Naive thymus-derived CD8-positive, alpha-beta T cell (primary cell): Measurements from ENCODE around the gene DNM2. TPM values are rescaled to one million over a fixed set of nuclear protein-coding genes. Genes with fewer than 3 reads are reported as not detected.

Source experiments
- ATAC-seq, 2 donors: fragments of 150-1000 bp; cut with Tn5 transposase in 1 of 2; sonication (Bioruptor Pico), chemical (Tn5 transposase) in 1 of 2; 1 replicate in 1 of 2; 2 replicates in 1 of 2; pipeline ENCODE4 v1.10.0; 2021; ENCODE audit warnings: mild to moderate bottlenecking in 2 of 2, moderate library complexity in 2 of 2
- POLR2A ChIA-PET: fragments of 350-600 bp; sonication (Branson Sonifier 250); formaldehyde crosslinking; loops from one replicate; lab custom pipeline; 2021; ENCODE audit warnings: antibody characterized with exemption; lab: Charles Lee
- DNase-seq, 10 donors: peaks; one replicate each; pipeline versions ENCODE4 v3.0.0 to v3.0.0-alpha.2; 2020 to 2022
- H3K27ac Mint-ChIP-seq, 10 donors: one replicate each; pipeline ENCODE4 v1.8.0; 2020 to 2022; ENCODE audit warnings: mild to moderate bottlenecking in 10 of 10, mixed read lengths in 10 of 10, moderate library complexity in 4 of 10, inconsistent platforms in 1 of 10
- H3K27me3 Mint-ChIP-seq, 5 donors: one replicate each; pipeline ENCODE4 v1.8.0; 2021 to 2022; ENCODE audit warnings: mixed read lengths in 5 of 5
- H3K36me3 Mint-ChIP-seq, 3 donors: one replicate each; pipeline ENCODE4 v1.8.0; 2020 to 2022; ENCODE audit warnings: mixed read lengths in 3 of 3, mild to moderate bottlenecking in 2 of 3, inconsistent platforms in 1 of 3
- H3K4me1 Mint-ChIP-seq, 4 donors: one replicate each; pipeline ENCODE4 v1.8.0; 2021 to 2022; ENCODE audit warnings: mixed read lengths in 4 of 4
- H3K4me3 Mint-ChIP-seq, 10 donors: one replicate each; pipeline ENCODE4 v1.8.0; 2020 to 2022; ENCODE audit warnings: mild to moderate bottlenecking in 10 of 10, mixed read lengths in 10 of 10, moderate library complexity in 6 of 10, inconsistent platforms in 1 of 10
- H3K9me3 Mint-ChIP-seq, 9 donors: one replicate each; pipeline ENCODE4 v1.8.0; 2020 to 2022; ENCODE audit warnings: mixed read lengths in 9 of 9, mild to moderate bottlenecking in 3 of 9, inconsistent platforms in 1 of 9, moderate library complexity in 1 of 9
- polyA plus RNA-seq, 3 donors: library from polyadenylated mRNA; unstranded; fragments of 300-500 nt; fragmentation: Illumina TruSeq; gene quantifications; one replicate each; pipeline ENCODE4 v1.2.3, GENCODE V29; 2021
- total RNA-seq, 8 experiments: library from RNA in 2 of 8; stranded (reverse) in 2 of 8; gene quantifications; one replicate each; pipeline ENCODE4 v1.2.3 and lab custom pipeline; 2021 to 2026

DNM2 gene
- total and polyA plus RNA-seq, 5 experiments from 2014 or later, result 45.0 to 270 (median 91.4) TPM

DNA sequence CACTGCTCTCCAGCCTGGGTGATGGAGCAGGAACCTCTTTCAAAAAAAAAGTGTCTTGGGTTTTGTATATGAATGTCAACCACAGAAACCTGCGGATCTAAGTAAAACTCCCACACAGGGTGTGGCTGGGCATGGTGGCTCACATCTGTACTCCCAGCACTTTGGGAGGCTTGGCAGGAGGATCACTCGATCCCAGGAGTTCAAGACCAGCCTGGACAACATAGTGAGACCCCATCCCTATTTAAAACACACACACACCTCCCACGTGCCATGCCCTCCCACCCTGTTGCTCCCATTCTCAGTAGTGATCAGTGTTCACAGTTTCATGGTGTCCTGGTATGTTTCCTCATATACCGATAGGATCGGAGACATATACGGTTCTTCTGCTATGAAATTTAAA, 109.0 kb downstream of the DNM2 start:
- H3K36me3 Mint-ChIP-seq, result peaks cover 0 to 58% (median 0%) of the 10 kb centered on the region in 3 donors
- POLR2A ChIA-PET, result interaction anchor here (1.3 kb wide), 1 partner anchor 9 kb away, joined by 5 read pairs; the partner anchor contains the start of gene TMED1
- DNase-seq, result no peak
- H3K27me3 Mint-ChIP-seq, result no peaks in the 10 kb centered on the region
- ATAC-seq, result no peak
- no peak overlapping the region for H3K4me3 Mint-ChIP-seq
- no peaks in the 10 kb centered on the region for H3K4me1 Mint-ChIP-seq
- H3K9me3 Mint-ChIP-seq, result no peaks in the 10 kb centered on the region
- peak overlapping the region in 1 of 10 donors; percentile 24 for H3K27ac Mint-ChIP-seq

DNA sequence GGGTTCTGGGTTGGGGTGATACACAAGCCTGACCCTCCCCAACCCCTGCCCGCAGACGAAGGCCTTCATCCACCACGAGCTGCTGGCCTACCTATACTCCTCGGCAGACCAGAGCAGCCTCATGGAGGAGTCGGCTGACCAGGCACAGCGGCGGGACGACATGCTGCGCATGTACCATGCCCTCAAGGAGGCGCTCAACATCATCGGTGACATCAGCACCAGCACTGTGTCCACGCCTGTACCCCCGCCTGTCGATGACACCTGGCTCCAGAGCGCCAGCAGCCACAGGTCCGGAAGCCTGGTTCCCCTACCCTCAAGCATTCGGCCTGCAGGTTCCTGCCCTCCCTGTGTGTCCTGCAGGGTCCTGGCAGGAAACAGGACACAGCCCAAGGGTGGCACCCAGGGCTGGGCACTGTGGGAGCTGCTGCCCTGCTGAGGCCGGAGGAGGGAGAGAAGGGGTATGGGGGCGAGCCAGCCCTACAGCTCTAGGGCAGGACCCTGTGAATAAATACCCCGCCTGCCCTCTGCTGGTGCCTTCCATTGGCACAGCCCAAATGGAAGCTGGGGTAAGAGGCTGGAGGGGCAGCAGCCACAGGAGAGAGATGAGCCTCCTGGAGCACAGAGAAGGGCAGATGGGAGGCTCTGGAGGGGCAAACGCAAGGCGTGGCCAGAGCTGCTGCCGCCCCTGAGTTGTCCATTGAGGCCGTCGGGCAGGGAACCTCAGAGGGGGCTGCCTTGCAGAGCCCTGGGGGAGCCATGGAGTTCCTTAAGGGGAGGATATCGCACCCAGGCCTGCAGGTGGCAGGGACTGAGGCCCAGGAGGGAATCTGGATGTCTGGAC, 111.3 kb downstream of the DNM2 start:
- H3K4me1 Mint-ChIP-seq, result no peaks in the 10 kb centered on the region
- ATAC-seq (peak in 1 of 2 donors; percentile 41), DNase-seq (no peak)
- no peaks in the 10 kb centered on the region for H3K27me3 Mint-ChIP-seq
- peak overlapping the region in 3 of 10 donors; percentile 40 to 76 (median 47) for H3K27ac Mint-ChIP-seq
- peak overlapping the region in 1 of 10 donors; percentile 47 for H3K4me3 Mint-ChIP-seq
- POLR2A ChIA-PET, result interaction anchor here (0.5 to 1.1 kb wide), 2 partner anchors 62 to 112 kb away, joined by 4 read pairs; no protein-coding TSS in a partner anchor
- H3K9me3 Mint-ChIP-seq, result no peaks in the 10 kb centered on the region
- H3K36me3 Mint-ChIP-seq, result peaks cover 0 to 52% (median 0%) of the 10 kb centered on the region in 3 donors

DNA sequence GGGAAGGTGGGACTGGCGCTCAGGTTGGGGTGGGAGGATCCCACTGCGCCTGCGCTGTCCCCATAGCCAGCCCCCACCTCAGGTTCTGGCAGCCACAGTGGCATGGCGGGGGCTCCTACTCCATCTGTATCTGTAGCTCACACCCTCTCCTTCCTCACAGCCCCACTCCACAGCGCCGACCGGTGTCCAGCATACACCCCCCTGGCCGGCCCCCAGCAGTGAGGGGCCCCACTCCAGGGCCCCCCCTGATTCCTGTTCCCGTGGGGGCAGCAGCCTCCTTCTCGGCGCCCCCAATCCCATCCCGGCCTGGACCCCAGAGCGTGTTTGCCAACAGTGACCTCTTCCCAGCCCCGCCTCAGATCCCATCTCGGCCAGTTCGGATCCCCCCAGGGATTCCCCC, 112.1 kb downstream of the DNM2 start:
- no peak for DNase-seq
- Mint-ChIP-seq H3K4me1 (no peaks in the 10 kb centered on the region), H3K4me3 (peak overlapping the region in 1 of 10 donors; percentile 30), H3K27me3 (no peaks in the 10 kb centered on the region), H3K36me3 (peaks cover 0 to 44% (median 0%) of the 10 kb centered on the region in 3 donors), H3K27ac (peak overlapping the region in 4 of 10 donors; percentile 5 to 76 (median 35)), H3K9me3 (no peaks in the 10 kb centered on the region)
- no peak for ATAC-seq
- POLR2A ChIA-PET, result interaction anchor here (1.1 kb wide), 1 partner anchor 113 kb away, joined by 4 read pairs; no protein-coding TSS in a partner anchor

DNA sequence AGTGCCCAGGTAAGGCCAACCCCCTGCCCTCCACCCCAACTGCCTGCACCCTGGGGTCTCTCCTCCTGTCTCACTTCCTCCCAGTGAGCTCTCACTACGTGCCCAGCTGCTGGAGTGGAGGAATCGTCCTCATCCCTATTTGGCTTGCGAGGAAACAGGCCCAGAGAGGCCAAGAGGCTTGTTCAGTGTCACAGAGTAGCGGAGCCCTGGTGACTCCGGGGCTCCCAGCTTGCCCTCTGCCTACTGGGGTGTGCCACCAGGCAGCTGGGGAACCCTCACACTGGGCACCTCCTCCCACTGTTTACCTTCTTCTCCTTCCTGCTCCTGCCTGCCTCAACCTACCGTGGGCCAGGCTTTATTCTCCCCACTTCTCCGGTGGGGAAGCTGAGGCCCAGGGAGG, 112.5 kb downstream of the DNM2 start:
- H3K9me3 Mint-ChIP-seq, result no peaks in the 10 kb centered on the region
- peak overlapping the region in 5 of 10 donors; percentile 5 to 89 (median 44) for H3K27ac Mint-ChIP-seq
- POLR2A ChIA-PET, result no interaction called here
- H3K36me3 Mint-ChIP-seq, result peaks cover 0 to 40% (median 0%) of the 10 kb centered on the region in 3 donors
- ATAC-seq (no peak), DNase-seq (no peak)
- no peaks in the 10 kb centered on the region for H3K27me3 Mint-ChIP-seq
- no peak overlapping the region for H3K4me3 Mint-ChIP-seq
- peaks cover under 1 to 3% (median 1%) of the 10 kb centered on the region in 4 donors for H3K4me1 Mint-ChIP-seq

DNA sequence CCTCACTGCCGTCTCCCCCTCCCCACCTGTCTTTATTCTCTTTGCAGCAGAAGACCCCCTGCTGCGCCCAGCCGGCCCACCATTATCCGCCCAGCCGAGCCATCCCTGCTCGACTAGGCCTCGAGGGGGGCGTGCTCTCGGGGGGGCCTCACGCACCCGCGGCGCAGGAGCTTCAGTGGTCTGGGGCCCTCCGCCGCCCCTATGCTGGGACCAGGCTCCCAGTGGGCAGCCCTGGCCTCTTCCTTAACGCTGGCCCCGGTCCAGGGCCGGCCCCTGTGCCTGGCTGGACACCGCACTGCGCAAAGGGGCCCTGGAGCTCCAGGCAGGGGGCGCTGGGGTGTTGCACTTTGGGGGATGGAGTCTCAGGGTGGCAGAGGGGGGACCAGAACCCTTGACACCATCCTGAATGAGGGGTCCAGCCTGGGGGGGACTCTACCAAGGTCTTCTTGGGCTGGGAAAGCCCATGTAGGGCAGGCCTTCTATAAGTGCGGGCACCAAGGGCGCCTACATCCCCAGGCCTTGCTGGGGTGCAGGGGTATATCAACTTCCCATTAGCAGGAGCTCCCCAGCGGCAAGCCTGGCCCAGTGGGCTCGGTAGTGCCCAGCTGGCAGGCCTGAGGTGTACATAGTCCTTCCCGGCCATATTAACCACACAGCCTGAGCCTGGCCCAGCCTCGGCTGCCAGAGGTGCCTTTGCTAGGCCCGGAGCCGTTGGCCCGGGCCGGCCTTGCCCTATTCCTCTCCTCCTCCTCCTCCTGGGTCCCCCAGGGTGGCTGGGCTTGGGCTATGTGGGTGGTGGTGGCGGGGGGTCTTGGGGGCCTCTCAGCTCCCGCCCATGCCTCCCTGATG, 113.3 kb downstream of the DNM2 start:
- H3K27ac Mint-ChIP-seq, result peak overlapping the region in 1 of 10 donors; percentile 70
- no peak overlapping the region for H3K4me3 Mint-ChIP-seq
- H3K9me3 Mint-ChIP-seq, result peaks cover 0 to under 1% (median 0%) of the 10 kb centered on the region in 9 donors
- DNase-seq (no peak), ATAC-seq (no peak)
- POLR2A ChIA-PET, result interaction anchor here (0.6 kb wide), 1 partner anchor 320 kb away, joined by 3 read pairs; no protein-coding TSS in a partner anchor
- H3K36me3 Mint-ChIP-seq, result peaks cover 0 to 36% (median 1%) of the 10 kb centered on the region in 3 donors
- H3K27me3 Mint-ChIP-seq, result no peaks in the 10 kb centered on the region
- H3K4me1 Mint-ChIP-seq, result peaks cover 4 to 9% (median 6%) of the 10 kb centered on the region in 4 donors

DNA sequence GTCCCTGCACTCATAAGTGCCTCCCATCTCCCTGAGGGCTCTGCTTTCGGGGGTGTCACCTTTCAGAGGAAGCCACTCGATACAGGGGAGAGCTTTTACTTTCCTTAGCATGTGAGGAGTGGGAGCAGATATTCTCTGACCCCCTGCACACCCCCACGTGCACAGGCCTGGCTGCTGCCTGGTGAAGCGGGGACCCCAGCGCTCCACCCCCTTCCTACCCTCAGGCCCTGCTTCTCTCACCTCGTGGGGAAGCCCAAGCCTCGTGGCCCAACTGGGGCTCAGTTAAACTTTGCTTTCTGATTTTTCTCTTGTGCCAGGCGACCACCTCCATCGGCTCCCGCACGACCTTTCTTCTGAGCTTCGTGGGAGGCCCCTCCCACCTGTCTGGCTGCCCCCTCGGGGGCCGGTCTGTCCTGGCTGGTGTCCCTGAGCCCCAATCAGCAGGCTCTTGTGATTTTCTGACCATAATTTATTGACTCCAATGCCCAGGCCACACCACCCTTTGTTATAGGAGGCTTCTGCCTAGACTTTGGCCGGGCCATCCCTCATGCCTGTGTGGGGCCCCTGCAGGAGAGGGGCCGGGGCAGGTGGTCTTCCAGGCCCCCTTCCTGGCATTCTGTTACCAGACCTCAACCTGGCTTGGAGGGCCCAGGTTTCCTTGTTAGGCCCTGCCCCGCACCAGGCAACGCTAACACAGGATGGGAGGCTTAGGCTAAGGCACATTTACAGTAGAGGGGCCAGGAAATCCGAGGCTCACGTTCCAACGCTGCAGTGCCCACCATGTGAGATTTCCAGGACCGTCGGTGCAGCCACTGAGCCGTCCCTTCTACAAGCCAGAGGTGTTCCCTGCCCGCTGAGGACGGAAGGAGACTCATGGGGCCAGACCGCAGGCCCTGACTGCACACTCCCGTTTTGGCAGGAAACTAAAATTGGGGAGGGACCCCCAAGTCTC, 114.4 kb downstream of the DNM2 start:
- Mint-ChIP-seq H3K9me3 (peaks cover 0 to 8% (median 4%) of the 10 kb centered on the region in 9 donors), H3K36me3 (peaks cover 0 to 26% (median 6%) of the 10 kb centered on the region in 3 donors), H3K4me1 (peaks cover 8 to 16% (median 15%) of the 10 kb centered on the region in 4 donors), H3K27ac (peak overlapping the region in 1 of 10 donors; percentile 70), H3K27me3 (no peaks in the 10 kb centered on the region), H3K4me3 (no peak overlapping the region)
- DNase-seq, result no peak
- no peak for ATAC-seq
- POLR2A ChIA-PET, result no interaction called here

DNA sequence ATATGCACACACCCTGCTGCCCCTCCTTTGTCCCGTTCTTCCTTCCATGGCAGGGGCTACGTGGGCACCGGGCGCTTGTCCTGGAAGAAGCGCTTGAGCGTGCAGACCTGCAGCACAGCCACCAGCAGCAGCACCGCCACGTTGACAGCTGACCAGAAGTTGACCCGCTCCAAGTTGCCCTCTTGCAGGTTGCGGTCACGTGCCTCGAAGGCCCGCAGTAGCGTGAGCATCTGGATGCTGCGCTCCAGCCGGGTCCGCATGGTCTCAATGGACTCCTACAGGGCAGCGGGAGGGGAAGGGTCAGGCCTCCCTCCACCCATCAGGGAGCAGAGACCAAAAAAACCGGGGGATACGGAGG, 115.0 kb downstream of the DNM2 start:
- no peak for ATAC-seq
- DNase-seq, result no peak
- H3K27ac Mint-ChIP-seq, result peak overlapping the region in 2 of 10 donors; percentile 27 to 37
- peaks cover 0 to 8% (median 4%) of the 10 kb centered on the region in 9 donors for H3K9me3 Mint-ChIP-seq
- H3K4me1 Mint-ChIP-seq, result peaks cover 8 to 16% (median 15%) of the 10 kb centered on the region in 4 donors
- H3K36me3 Mint-ChIP-seq, result peaks cover 0 to 22% (median 6%) of the 10 kb centered on the region in 3 donors
- no peaks in the 10 kb centered on the region for H3K27me3 Mint-ChIP-seq
- POLR2A ChIA-PET, result no interaction called here
- peak overlapping the region in 2 of 10 donors; percentile 14 to 29 for H3K4me3 Mint-ChIP-seq

DNA sequence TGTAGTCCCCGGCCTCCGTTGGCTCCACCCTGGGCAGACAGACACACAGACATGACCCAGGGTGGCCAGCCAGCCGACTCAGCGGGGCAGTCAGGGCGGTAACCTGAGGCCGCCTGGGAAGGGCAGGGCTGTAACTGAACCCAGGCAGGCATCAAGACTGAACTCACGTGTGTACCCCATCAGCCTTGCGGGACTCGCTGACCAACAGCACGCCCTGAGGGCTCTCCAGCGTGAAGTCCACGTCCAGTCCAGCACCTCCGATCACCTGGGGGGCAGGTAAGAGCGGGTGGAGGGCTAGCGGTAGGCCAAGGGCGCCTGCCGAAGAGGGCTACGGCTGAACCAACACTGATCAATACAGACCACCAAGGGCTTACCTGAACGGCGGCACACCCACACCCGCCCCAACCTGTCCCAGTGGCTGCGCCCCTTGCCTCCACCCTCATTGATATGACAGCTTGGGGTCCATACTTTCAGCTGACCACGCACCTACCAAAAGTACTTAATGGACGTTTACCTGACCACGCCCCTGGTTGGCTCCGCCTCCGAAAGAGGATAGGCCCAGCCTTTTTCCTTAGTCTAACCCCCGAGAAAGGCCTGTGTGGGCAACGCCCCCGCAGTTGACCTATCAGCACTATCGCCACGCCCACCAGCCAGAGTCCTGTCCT, 117.3 kb downstream of the DNM2 start:
- Mint-ChIP-seq H3K9me3 (peaks cover 0 to 11% (median 5%) of the 10 kb centered on the region in 9 donors), H3K27me3 (no peaks in the 10 kb centered on the region), H3K27ac (peak overlapping the region; percentile 98 to 100 (median 100)), H3K4me1 (peaks cover 8 to 16% (median 15%) of the 10 kb centered on the region in 4 donors), H3K36me3 (peaks cover 0 to 13% (median 6%) of the 10 kb centered on the region in 3 donors), H3K4me3 (peak overlapping the region; percentile 95 to 100 (median 97))
- ATAC-seq, result peak in 1 of 2 donors; percentile 0
- POLR2A ChIA-PET, result interaction anchor here (0.5 to 2.3 kb wide), 20 partner anchors 9 to 432 kb away, joined by 3 to 20 read pairs (median 5); partner anchors contain the start of genes C19orf38, CARM1, CDC37 and CDKN2D
- peak in 1 of 10 donors; percentile 25 for DNase-seq

DNA sequence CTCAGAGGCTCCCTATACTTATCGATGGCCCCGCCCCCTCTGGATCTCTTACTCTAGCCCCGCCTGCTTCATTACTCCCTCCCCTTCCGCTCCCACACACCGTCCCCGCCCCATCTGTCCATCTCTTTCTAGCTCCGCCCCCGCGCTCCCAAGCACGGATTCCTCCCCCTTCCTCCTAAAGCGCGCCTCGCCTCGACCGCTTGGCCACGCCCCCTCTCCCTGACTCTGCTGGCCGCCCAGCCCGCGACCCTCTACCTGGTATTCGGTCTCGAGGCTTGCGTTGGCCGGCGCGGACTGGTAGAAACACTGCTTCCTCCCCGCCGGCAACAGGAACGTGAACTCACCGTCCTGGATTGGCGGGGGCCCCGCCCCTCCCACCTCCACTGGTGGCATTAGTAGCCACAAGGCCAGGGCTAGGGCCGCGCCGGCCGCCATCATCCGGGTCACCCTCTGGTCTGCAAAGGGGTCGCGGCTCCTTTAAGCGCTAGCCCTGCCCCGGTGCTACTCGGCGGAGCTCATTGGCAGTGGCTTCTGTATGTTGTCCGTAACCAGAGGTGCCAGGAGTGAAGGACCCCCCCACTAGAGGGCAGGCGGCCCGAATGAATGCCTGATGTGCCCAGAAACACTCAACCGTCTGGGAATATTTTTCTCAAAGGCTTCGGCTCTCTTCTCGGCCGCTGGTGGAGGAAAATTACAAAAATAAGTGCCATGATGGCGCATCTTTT, 118.0 kb downstream of the DNM2 start, which contains the start of gene TMED1:
TSS of gene TMED1 (minus strand) at position 459 of the 725 bp plus-strand sequence. CDS start at position 438, 21 bp downstream.
- no peaks in the 10 kb centered on the region for H3K27me3 Mint-ChIP-seq
- H3K9me3 Mint-ChIP-seq, result peaks cover 0 to 11% (median 5%) of the 10 kb centered on the region in 9 donors
- ATAC-seq (peak; percentile 90 to 92), DNase-seq (peak; percentile 87 to 97 (median 94))
- H3K27ac Mint-ChIP-seq, result peak within 1 kb of the TSS; percentile 98 to 100 (median 100)
- peak within 1 kb of the TSS; percentile 95 to 100 (median 97) for H3K4me3 Mint-ChIP-seq
- H3K36me3 Mint-ChIP-seq, result peaks cover 0 to 9% (median 6%) of the 10 kb centered on the region in 3 donors
- peaks cover 8 to 16% (median 15%) of the 10 kb centered on the region in 4 donors for H3K4me1 Mint-ChIP-seq
- POLR2A ChIA-PET, result interaction anchor here (0.5 to 2.3 kb wide), 32 partner anchors 9 to 734 kb away, joined by 3 to 20 read pairs (median 4); partner anchors contain the start of genes ANGPTL6, C19orf38, CARM1 and CCDC159
